Body of pancreas (tissue), 4 donors: ENCODE measurements around the gene BCOR. TPM values are rescaled to one million over a fixed set of nuclear protein-coding genes. Genes with fewer than 3 reads are reported as not detected.

Experiments
- ATAC-seq: fragments of 150-250 bp; one replicate; pipeline ENCODE4 v1.9.1; 2016
- DNase-seq, 4 donors: peaks; one replicate each; pipeline ENCODE4 v3.0.0-alpha.2; 2019
- H3K27ac ChIP-seq, 4 donors: fragments of 200-600 bp; sonication (generic); 1 replicate in 3 of 4; 2 replicates in 1 of 4; pipeline versions ENCODE4 v1.5.1 to v1.6.1; 2016 to 2019; ENCODE audit warnings: mild to moderate bottlenecking in 1 of 4, mixed read lengths in 1 of 4, moderate library complexity in 1 of 4
- H3K27me3 ChIP-seq, 2 donors: fragments of 200-600 bp; sonication (generic); one replicate each; pipeline ENCODE4 v1.6.0; 2016; ENCODE audit warnings: mild to moderate bottlenecking in 1 of 2
- H3K36me3 ChIP-seq, 2 donors: fragments of 200-600 bp; sonication (generic); replicated peaks in 1 of 2; 2 replicates each; pipeline ENCODE4 v1.5.1; 2016; ENCODE audit warnings: low read depth in 2 of 2; ENCODE audit not compliant: insufficient read depth in 1 of 2
- H3K4me1 ChIP-seq: fragments of 200-600 bp; sonication (generic); one replicate; pipeline ENCODE4 v1.6.0; 2016
- H3K4me3 ChIP-seq, 2 donors: fragments of 200-600 bp; sonication (generic); 1 replicate in 1 of 2; 2 replicates in 1 of 2; pipeline ENCODE4 v1.5.1; 2016 to 2019
- H3K9me3 ChIP-seq, 3 donors: fragments of 200-600 bp; sonication (generic); 1 replicate in 2 of 3; 2 replicates in 1 of 3; pipeline ENCODE4 v1.5.1; 2016
- POLR2A ChIP-seq, 3 donors: fragments of 450-650 bp; IDR thresholded peaks; one replicate each; pipeline ENCODE4 v1.6.1; 2016; ENCODE audit warnings: antibody characterized with exemption in 3 of 3, mild to moderate bottlenecking in 2 of 3
- WGBS, 2 donors: methylation state at CpG; one replicate each; pipeline ENCODE4 v1.1.5; 2017; 5-methylcytosine and 5-hydroxymethylcytosine counted together
- intact Hi-C: fragments of 100-400 bp; cut with DNase I; formaldehyde crosslinking; loops from one replicate; pipeline ENCODE4 v1.15.1; 2023
- total RNA-seq, 2 donors: library from RNA; depleted of rRNA; stranded (reverse); fragments of >200 nt; gene quantifications; one replicate each; pipeline ENCODE4 v1.1.0, GENCODE V29; 2016
- TF ChIP-seq, protein P1 (sequence below), 7 experiments: fragments of 450-650 bp in 4 of 7; fragments of 200-600 bp in 3 of 7; sonication (generic) in 3 of 7; IDR thresholded peaks; one replicate each; pipeline ENCODE4 v1.5.1; 2016 to 2019; ENCODE audit warnings: antibody characterized with exemption in 7 of 7

Gene BCOR
- total RNA-seq, 2 donors from 2014 or later: 13.2 to 23.6 TPM

DNA sequence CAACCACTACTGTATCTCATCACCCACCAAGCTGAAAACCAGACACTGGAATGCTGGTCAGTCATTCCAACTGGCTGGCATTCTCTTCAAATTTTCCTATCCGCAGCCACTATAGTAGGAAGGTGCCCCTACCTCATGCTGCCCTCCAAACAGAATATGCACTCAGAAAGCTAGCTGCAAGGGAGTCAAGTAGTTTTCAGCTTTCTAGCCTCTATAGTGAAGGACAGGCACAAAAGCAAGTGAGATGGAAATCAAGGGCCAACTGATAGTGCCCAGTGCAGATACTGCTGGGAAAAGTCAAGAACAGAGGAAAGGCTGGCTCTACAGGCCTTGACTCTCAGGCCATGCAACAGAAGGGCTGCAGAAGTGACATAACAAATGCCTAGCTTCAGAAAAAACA is 47.2 kb downstream of the BCOR start:
- peaks cover 8 to 22% of the 10 kb centered on the region in 2 donors for H3K36me3 ChIP-seq
- intact Hi-C loops: no loop called here
- H3K27me3 ChIP-seq: no peaks in the 10 kb centered on the region
- H3K4me3 ChIP-seq: no peak overlapping the region
- ATAC-seq (no peak), DNase-seq (no peak)
- TF ChIP-seq, protein P1, sequence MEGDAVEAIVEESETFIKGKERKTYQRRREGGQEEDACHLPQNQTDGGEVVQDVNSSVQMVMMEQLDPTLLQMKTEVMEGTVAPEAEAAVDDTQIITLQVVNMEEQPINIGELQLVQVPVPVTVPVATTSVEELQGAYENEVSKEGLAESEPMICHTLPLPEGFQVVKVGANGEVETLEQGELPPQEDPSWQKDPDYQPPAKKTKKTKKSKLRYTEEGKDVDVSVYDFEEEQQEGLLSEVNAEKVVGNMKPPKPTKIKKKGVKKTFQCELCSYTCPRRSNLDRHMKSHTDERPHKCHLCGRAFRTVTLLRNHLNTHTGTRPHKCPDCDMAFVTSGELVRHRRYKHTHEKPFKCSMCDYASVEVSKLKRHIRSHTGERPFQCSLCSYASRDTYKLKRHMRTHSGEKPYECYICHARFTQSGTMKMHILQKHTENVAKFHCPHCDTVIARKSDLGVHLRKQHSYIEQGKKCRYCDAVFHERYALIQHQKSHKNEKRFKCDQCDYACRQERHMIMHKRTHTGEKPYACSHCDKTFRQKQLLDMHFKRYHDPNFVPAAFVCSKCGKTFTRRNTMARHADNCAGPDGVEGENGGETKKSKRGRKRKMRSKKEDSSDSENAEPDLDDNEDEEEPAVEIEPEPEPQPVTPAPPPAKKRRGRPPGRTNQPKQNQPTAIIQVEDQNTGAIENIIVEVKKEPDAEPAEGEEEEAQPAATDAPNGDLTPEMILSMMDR (IDR thresholded peaks at IDR 0.05): no peak
- TF ChIP-seq POLR2A (IDR thresholded peaks at IDR 0.05): no peak
- H3K4me1 ChIP-seq: no peaks in the 10 kb centered on the region
- peaks cover 0 to 9% (median 0%) of the 10 kb centered on the region in 3 donors for H3K9me3 ChIP-seq
- 67 to 88% methylated on average over 1 of the region's 1 CpG for WGBS, 2 donors
- H3K27ac ChIP-seq: no peak overlapping the region

DNA sequence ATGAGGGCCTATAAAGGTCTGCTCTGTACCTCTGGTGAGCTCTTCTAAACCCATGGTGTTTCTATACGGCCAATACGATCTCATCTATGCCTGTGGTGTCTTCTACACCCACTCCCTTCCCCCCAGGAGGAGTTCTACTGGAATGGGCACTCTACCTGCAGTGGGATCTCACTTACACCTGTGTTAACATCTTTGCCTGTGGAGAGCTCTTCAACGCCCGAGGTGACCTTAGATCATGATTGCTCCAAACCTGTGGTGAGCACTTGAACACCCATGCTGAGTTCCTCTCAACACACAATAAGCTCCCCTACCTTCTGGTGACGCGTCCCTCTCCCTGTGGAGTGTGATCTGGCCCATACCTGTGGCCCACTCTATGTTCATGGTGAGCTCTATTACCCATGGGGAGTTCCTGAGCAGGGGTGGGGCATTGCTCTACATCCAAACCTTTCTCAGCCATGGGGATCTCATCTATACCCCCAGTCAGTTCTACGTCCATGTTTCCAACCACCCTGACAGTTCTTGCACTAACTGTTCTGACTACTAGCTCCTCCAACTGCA is 48.6 kb downstream of the BCOR start:
- WGBS, 2 donors: 97 to 100% methylated on average over 1 to 7 of the region's 7 CpGs
- Histone ChIP-seq H3K36me3 (peaks cover 4 to 22% of the 10 kb centered on the region in 2 donors), H3K4me1 (no peaks in the 10 kb centered on the region), H3K9me3 (peaks cover 0 to 9% (median 0%) of the 10 kb centered on the region in 3 donors), H3K27ac (no peak overlapping the region), H3K27me3 (no peaks in the 10 kb centered on the region), H3K4me3 (no peak overlapping the region)
- ATAC-seq: no peak
- intact Hi-C loops: no loop called here
- no peak for TF ChIP-seq POLR2A (IDR thresholded peaks at IDR 0.05)
- TF ChIP-seq, protein P1 (IDR thresholded peaks at IDR 0.05): no peak
- no peak for DNase-seq

DNA sequence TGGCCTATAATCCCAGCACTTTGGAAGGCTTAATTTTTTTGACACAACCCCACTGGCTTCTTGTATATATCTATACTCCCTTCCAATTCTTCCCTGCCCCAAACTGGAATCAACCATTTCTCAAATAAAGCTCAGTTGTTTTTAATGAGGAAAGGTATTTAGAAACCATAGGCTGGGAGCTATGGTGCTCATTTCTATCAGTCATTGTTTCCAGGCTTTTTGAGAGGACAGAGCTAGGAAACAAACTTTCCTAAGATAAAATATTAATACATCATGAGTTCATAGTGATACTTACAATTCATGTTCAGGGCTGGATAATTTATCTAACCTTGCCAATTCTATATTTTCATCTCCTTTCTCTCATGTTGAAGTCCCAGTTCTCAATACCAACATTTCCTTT is 50.3 kb downstream of the BCOR start:
- DNase-seq: no peak
- intact Hi-C loops: no loop called here
- H3K9me3 ChIP-seq: peaks cover 0 to 9% (median 0%) of the 10 kb centered on the region in 3 donors

DNA sequence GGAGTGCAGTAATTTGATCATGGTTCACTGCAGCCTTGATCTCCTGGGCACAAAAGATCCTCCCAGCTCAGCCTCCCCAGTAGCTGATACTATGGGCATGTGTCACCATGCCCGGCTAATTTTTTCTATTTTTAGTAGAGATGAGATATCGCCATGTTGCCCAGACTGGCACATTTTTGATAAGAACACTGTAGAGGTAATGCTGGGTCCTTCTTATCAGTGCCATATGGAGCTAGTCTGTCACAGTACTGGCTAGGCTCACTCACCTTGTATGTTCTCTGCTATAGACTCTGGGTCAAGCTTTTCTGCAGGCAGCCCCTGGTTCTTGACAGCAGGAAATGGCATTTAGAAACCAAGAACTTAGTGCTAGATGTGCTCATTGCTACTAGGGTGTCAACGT is 53.9 kb downstream of the BCOR start:
- ATAC-seq: no peak
- intact Hi-C loops: no loop called here
- H3K4me3 ChIP-seq: no peak overlapping the region
- DNase-seq: no peak
- 17 to 28% methylated on average over 1 to 3 of the region's 3 CpGs for WGBS, 2 donors
- no peaks in the 10 kb centered on the region for H3K4me1 ChIP-seq
- TF ChIP-seq POLR2A (IDR thresholded peaks at IDR 0.05): no peak
- TF ChIP-seq, protein P1 (IDR thresholded peaks at IDR 0.05): no peak
- no peaks in the 10 kb centered on the region for H3K27me3 ChIP-seq
- no peak overlapping the region for H3K27ac ChIP-seq
- H3K9me3 ChIP-seq: no peaks in the 10 kb centered on the region
- peaks cover 0 to under 1% of the 10 kb centered on the region in 2 donors for H3K36me3 ChIP-seq

More for the DNA sequence above, 50.3 kb downstream of the BCOR start:
- H3K36me3 ChIP-seq: peaks cover 4 to 11% of the 10 kb centered on the region in 2 donors
- no peak overlapping the region for H3K4me3 ChIP-seq
- no peaks in the 10 kb centered on the region for H3K4me1 ChIP-seq
- H3K27ac ChIP-seq: no peak overlapping the region
- no peak for ATAC-seq
- TF ChIP-seq, protein P1 (IDR thresholded peaks at IDR 0.05): no peak
- no peak for TF ChIP-seq POLR2A (IDR thresholded peaks at IDR 0.05)
- no peaks in the 10 kb centered on the region for H3K27me3 ChIP-seq

DNA sequence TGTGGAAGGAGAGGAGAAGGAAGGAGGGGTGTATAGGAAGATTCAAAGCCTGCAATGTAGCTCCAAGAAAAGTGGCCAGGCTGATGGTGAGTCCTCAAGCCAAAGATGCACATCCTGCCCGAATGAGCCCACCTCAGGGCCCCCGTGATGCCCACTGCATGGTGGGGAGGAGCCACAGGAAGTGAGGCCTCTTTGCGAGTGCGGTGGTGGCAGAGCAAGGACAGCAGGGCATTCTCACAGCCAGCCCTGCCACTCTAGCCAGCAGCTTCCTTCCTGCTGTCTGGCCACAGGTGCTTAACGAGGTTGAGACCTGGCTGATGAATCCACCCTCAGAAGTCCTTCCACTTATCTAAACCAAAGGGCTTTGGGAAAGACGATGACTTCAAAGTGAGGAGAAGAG is 55.8 kb downstream of the BCOR start:
- no peak for DNase-seq

More for the DNA sequence above, 55.8 kb downstream of the BCOR start:
- Histone ChIP-seq H3K27me3 (no peaks in the 10 kb centered on the region), H3K4me3 (no peak overlapping the region), H3K9me3 (no peaks in the 10 kb centered on the region), H3K27ac (no peak overlapping the region), H3K36me3 (no peaks in the 10 kb centered on the region), H3K4me1 (no peaks in the 10 kb centered on the region)
- intact Hi-C loops: no loop called here
- WGBS, 2 donors: 36 to 66% methylated on average over 2 to 6 of the region's 6 CpGs
- TF ChIP-seq, protein P1 (IDR thresholded peaks at IDR 0.05): no peak
- no peak for TF ChIP-seq POLR2A (IDR thresholded peaks at IDR 0.05)
- no peak for ATAC-seq
